Pancreas (tissue), 10 donors: ENCODE data around the gene ACSL1. TPM values are rescaled to one million over a fixed set of nuclear protein-coding genes. Genes with fewer than 3 reads are reported as not detected.

ENCODE experiments used
- ATAC-seq, 4 donors: fragments of 200-7000 bp; cut with Tn5 transposase; one replicate each; pipeline versions ENCODE4 v1.8.0 to v1.9.1; 2020; ENCODE audit warnings: mild to moderate bottlenecking in 4 of 4, moderate library complexity in 4 of 4
- DNase-seq, 6 donors: peaks; one replicate each; pipeline ENCODE4 v3.0.0-alpha.2; 2020
- FAIRE-seq: peaks from 2 replicates; lab custom pipeline; 2012; peaks lifted over from hg19 to GRCh38; lab: Jason Lieb, UNC
- H3K27ac ChIP-seq, 4 donors: fragments of 200-600 bp; sonication (generic); 1 replicate in 3 of 4; 2 replicates in 1 of 4; pipeline versions ENCODE4 v1.5.0 to v1.8.0; 2020
- H3K27me3 ChIP-seq, 4 donors: fragments of 200-600 bp; one replicate each; pipeline ENCODE4 v1.8.0; 2021
- H3K36me3 ChIP-seq, 3 donors: fragments of 200-600 bp; sonication (generic) in 1 of 3; one replicate each; pipeline versions ENCODE4 v1.5.0 to v1.8.0; 2020 to 2021
- H3K4me1 ChIP-seq, 3 donors: fragments of 200-600 bp; one replicate each; pipeline ENCODE4 v1.8.0; 2021
- H3K4me3 ChIP-seq, 4 donors: fragments of 200-600 bp; sonication (generic) in 2 of 4; one replicate each; pipeline versions ENCODE4 v1.5.0 to v1.8.0; 2020 to 2021
- H3K9me3 ChIP-seq, 4 donors: fragments of 200-600 bp; one replicate each; pipeline ENCODE4 v1.8.0; 2021
- CTCF ChIP-seq, 4 donors: fragments of 200-600 bp; sonication (generic) in 3 of 4; IDR thresholded peaks; one replicate each; pipeline versions ENCODE4 v1.5.0 to v1.8.0; 2021; ENCODE audit warnings: antibody characterized with exemption in 4 of 4
- WGBS, 2 donors: extraction: QIAGEN DNeasy Blood & Tissue Kit; methylation state at CpG; one replicate each; pipeline ENCODE4 v1.1.7; 2013; 5-methylcytosine and 5-hydroxymethylcytosine counted together
- intact Hi-C, 3 donors: fragments of 100-400 bp; cut with DNase I; formaldehyde crosslinking; loops; one replicate each; pipeline versions ENCODE4 v1.11.1 to v1.14.2; 2022
- polyA plus RNA-seq, 2 donors: library from polyadenylated mRNA; stranded (reverse); fragments of 200-250 nt; gene quantifications; one replicate each; pipeline ENCODE4 v1.2.3, GENCODE V29; 2013
- total RNA-seq, 6 donors: library from RNA; stranded (reverse); fragmentation: NEBNext Ultra II Directional in 4 of 6; extraction: Animal tissue kit (Norgen Biotek cat#: 25700) in 4 of 6; gene quantifications; one replicate each; pipeline versions ENCODE4 v1.2.1 to v1.2.4, GENCODE V29; 2021 to 2023
- donor health status: healthy with polysubstance abuse.
- donor health status: DM: no; HTN: no; CAD: no; lungs with moderate emphysema.
- donor health status: DM: no; HTN: no; CAD: no.
- donor health status: control.
- donor health status: control.
- donor health status: Bipolar disorder and iron deficiency.
- donor health status: DM: yes; HTN: yes; CAD: no.
- donor health status: DM: no; HTN: no; CAD: no.
- donor health status: DM: no; HTN: no; CAD: no.
- donor health status: DM: yes; HTN: yes; CAD: no.

Gene ACSL1
- total and polyA plus RNA-seq, 8 donors, result 16.0 to 39.4 (median 20.9) TPM

DNA sequence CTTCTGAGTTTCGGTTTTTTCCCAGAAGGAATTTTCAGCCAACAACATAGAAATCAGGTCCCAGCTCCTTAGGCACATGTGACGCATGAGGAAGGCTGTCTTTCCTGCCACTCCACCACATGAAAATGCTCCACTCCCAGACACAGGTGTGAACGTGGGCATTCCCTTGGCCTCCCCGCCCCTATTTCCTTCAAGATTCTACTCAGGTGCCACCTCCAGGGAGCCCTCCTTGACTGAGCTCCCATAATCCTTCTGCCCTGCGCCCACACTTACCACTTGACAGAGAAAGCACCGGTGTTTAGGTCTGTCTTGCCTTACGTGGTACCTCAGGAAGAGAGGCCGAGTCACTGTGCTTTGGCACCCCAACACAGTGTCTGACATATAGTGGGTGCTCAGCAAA, 47.4 kb downstream of the ACSL1 start:
- DNase-seq, result no peak
- no peaks in the 10 kb centered on the region for H3K9me3 ChIP-seq
- FAIRE-seq, result no peak
- ATAC-seq, result no peak
- no peaks in the 10 kb centered on the region for H3K4me1 ChIP-seq
- H3K27me3 ChIP-seq, result no peaks in the 10 kb centered on the region
- no peak for TF ChIP-seq CTCF (IDR thresholded peaks at IDR 0.05)
- WGBS, 2 donors, result 83 to 87% methylated on average over 8 of the region's 8 CpGs
- intact Hi-C loops, result no loop called here
- H3K4me3 ChIP-seq, result no peak overlapping the region
- H3K36me3 ChIP-seq, result peaks cover 0 to 12% (median 0%) of the 10 kb centered on the region in 3 donors
- no peak overlapping the region for H3K27ac ChIP-seq

- TF ChIP-seq CTCF (IDR thresholded peaks at IDR 0.05), result no peak
- no peak for ATAC-seq
- H3K9me3 ChIP-seq, result no peaks in the 10 kb centered on the region
- H3K36me3 ChIP-seq, result peaks cover 0 to 8% (median 0%) of the 10 kb centered on the region in 3 donors
- no peak overlapping the region for H3K27ac ChIP-seq
- H3K4me3 ChIP-seq, result no peak overlapping the region
- H3K4me1 ChIP-seq, result no peaks in the 10 kb centered on the region
- no peak for DNase-seq
- no peaks in the 10 kb centered on the region for H3K27me3 ChIP-seq
- intact Hi-C loops, result no loop called here
- WGBS, 2 donors, result 68% methylated on average over 5 of the region's 5 CpGs
- FAIRE-seq, result no peak
Measured at GRCh38 chr4:184776821-184777220, 48.9 kb downstream of the ACSL1 start.

DNA sequence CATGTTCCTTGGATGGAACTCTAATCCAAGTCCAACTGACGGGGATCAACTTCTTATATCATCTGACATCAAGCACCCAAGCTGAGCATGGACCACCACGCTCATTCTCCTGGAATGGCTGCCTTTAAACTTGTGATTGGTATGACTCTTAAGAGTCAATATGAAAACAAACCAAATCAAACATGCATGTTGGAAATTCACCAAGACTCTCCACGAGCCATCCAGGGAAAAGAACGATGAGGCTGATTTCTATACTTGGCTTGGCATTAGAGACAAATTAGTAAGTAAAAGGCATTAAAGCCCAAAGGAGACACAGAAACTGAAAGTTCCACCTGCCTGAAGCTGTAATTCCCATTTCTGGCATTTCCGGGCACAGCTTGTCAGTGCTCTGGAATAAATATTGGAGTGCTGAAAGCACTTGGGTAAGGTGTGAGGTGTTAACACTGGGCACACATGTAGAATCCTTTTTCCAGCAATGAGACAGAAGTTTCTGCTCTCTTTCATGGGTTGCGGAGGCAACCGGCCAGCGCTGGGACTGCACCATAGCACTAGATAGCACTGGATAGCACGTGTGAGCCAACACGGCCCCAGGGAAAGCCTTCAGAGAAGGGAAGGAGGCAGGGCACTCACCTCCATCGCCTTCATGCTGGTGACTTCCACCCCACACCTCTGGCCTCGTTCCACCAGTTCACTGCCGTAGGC, 49.8 kb downstream of the ACSL1 start:
- intact Hi-C loops, result no loop called here
- FAIRE-seq (no peak), ATAC-seq (peak in 1 of 4 donors; percentile 35), DNase-seq (no peak)
- H3K27ac ChIP-seq, result no peak overlapping the region
- no peaks in the 10 kb centered on the region for H3K9me3 ChIP-seq
- WGBS, 2 donors, result 80 to 83% methylated on average over 13 of the region's 13 CpGs
- peaks cover 0 to 8% (median 0%) of the 10 kb centered on the region in 3 donors for H3K36me3 ChIP-seq
- no peak overlapping the region for H3K4me3 ChIP-seq
- TF ChIP-seq CTCF (IDR thresholded peaks at IDR 0.05), result no peak
- H3K27me3 ChIP-seq, result no peaks in the 10 kb centered on the region
- no peaks in the 10 kb centered on the region for H3K4me1 ChIP-seq

GRCh38 chr4:184774152-184774551, 51.6 kb downstream of the ACSL1 start:
- H3K4me3 ChIP-seq, result no peak overlapping the region
- intact Hi-C loops, result no loop called here
- ATAC-seq, result no peak
- no peaks in the 10 kb centered on the region for H3K27me3 ChIP-seq
- no peaks in the 10 kb centered on the region for H3K4me1 ChIP-seq
- no peak for FAIRE-seq
- no peak for TF ChIP-seq CTCF (IDR thresholded peaks at IDR 0.05)
- peaks cover 0 to 8% (median 0%) of the 10 kb centered on the region in 3 donors for H3K36me3 ChIP-seq
- DNase-seq, result no peak
- H3K9me3 ChIP-seq, result no peaks in the 10 kb centered on the region
- no peak overlapping the region for H3K27ac ChIP-seq
- WGBS, 2 donors, result 93% methylated on average over 7 of the region's 7 CpGs

DNA sequence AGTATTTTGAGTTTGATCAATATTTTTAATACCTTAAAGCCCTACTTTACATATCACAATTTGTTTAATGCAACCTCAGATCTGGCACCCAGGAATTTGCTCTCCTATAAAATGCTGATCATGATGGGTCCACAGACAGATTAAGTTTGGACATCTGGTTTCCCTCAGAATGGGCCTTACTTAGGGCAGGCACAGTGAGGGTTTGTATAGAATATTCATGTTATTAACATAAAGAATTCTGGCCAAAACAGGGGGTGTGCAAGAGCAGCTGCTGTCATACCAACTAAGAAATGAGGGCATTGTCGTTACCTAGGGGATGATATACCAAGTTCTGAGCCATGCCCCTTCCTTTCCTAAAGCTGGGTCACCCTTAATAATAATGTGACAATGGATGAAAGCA, 54.4 kb downstream of the ACSL1 start:
- DNase-seq (no peak), ATAC-seq (no peak), FAIRE-seq (no peak)
- H3K27me3 ChIP-seq, result no peaks in the 10 kb centered on the region
- H3K4me1 ChIP-seq, result no peaks in the 10 kb centered on the region
- TF ChIP-seq CTCF (IDR thresholded peaks at IDR 0.05), result no peak
- intact Hi-C loops, result no loop called here
- WGBS, 2 donors, result 88 to 96% methylated on average over 1 of the region's 1 CpG
- H3K9me3 ChIP-seq, result no peaks in the 10 kb centered on the region
- no peak overlapping the region for H3K4me3 ChIP-seq
- peaks cover 0 to 14% (median 0%) of the 10 kb centered on the region in 3 donors for H3K36me3 ChIP-seq
- H3K27ac ChIP-seq, result no peak overlapping the region
